Glomerular endothelial cell (primary cell): ENCODE results near the gene LCAT. TPM values are rescaled to one million over a fixed set of nuclear protein-coding genes. Genes with fewer than 3 reads are reported as not detected.

Experiments used
- DNase-seq: peaks from one replicate; pipeline ENCODE4 v3.0.0-alpha.2; 2011; ENCODE audit warnings: low read depth, low spot score; ENCODE audit errors: extremely low read depth
- total RNA-seq: library from RNA; depleted of rRNA; stranded (reverse); fragments of >200 nt; gene quantifications from 2 replicates; pipeline ENCODE4 v1.2.3, GENCODE V29; 2015

LCAT gene
- total RNA-seq, 1 donor from 2014 or later, result 20.0 TPM

- no peak for DNase-seq
These were observed 8.9 kb downstream of the LCAT start for GRCh38 chr16:67935101-67935401.

- DNase-seq, result no peak
These were observed 9.4 kb downstream of the LCAT start for GRCh38 chr16:67934306-67935100.

DNA sequence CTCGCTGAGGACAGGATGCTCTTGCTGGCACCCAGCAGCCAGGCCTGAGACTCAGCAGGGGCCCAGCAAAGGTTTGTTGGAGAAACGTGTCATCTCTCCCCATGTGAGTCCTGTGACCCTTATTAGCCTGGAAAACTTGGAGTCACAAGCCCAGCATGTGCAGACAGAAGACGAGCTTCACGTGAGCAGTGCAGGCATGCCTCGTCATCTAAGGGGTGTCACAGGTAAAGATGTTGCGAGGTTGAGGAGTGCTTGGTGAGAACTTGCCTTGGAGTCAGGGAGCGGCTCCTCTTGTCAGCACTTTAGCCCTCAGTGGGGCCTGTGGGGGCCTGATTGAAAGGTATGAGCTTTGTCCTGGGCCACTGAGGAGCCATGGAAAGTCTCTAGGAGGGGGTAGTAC lies 10.1 kb downstream of the LCAT start:
- no peak for DNase-seq

DNA sequence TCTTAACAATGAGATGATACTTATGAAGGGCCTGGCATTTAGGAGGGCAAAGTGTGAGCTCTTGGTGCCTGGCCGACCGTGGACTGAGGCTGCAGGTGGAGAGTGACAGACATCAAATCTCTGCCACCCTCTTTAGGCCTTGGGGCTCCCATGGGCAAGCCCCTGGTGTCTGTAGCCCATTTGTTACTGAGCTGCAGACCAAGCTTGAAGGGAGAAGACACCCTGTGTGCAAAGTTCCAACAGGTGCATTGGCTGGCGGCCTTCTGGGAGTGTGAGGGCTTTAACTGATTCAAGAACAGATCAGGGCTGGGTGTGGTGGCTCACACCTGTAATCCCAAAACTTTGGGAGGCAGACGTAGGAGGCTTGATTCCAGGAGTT lies 11.5 kb downstream of the LCAT start:
- DNase-seq, result no peak

GRCh38 chr16:67931712-67932461 lies 12.0 kb downstream of the LCAT start, which contains the start of gene CTRL:
CTRL (minus strand) TSS chr16:67931862; CDS start chr16:67931852, 10 bp downstream.
- no peak for DNase-seq

- no peak for DNase-seq
These were observed 13.2 kb downstream of the LCAT start for GRCh38 chr16:67930678-67931211.

DNA sequence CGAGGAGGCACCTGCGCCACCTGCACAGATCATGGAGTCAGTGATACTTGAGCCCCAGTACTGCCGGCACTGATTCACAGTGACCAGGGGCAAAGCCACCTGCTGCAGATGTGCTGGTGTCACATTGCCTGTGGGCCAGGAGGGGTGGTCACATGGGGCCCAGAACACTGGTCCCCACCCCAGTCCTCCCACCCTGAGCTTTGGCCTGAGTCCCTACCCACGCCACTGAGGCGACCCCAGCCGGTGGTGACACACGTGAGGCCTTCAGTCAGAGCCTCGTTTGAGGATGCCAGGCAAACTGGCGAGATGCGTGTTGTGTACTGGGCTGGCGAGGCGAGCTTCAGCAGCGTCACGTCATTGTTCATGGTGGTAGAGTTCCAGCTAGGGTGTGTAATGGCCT lies 13.7 kb downstream of the LCAT start:
- no peak for DNase-seq

DNA sequence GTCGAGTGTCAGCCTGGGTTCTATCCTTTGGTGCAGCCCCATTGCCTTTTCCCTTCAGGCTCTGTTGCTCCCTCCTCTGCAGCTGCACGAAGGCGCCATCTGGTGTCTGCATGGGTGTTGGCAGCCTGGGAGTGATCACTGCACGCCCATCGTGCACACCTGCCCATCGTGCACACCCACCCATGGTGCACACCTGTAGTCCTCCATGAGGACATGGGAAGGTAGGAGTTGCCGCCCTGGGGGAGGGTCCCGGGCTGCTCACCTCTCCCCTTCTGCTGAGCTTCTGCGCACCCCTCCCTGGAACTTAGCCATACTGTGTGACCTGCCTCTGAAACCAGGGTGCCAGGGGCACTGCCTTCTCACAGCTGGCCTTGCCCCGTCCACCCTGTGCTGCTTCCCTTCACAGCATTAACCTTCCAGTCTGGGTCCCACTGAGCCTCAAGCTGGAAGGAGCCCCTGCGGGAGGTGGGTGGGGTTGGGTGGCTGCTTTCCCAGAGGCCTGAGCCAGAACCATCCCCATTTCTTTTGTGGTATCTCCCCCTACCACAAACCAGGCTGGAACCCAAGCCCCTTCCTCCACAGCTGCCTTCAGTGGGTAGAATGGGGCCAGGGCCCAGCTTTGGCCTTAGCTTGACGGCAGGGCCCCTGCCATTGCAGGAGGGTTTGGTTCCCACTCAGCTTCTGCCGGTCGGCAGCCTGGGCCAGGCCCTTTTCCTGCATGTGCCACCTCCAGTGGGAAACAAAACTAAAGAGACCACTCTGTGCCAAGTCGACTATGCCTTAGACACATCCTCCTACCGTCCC lies 15.2 kb downstream of the LCAT start:
- DNase-seq, result no peak

DNA sequence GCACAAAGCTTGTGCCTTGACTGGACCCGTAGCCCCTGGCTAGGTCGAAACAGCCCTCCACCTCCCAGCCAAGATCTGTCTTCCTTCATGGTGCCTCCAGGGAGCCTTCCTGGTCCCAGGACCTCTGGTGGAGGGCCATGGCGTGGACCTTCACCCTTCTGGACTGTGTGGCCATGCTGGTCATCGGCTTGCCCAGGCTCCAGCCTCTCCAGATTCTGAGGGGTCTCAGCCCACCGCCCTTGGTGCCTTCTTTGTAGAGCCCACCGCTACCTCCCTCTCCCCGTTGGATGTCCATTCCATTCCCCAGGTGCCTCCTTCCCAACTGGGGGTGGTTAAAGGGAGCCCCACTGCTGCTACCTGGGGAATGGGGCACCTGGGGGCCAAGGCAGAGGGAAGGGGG lies 15.8 kb downstream of the LCAT start:
- no peak for DNase-seq

GRCh38 chr16:67927131-67927941 lies 16.6 kb downstream of the LCAT start:
- DNase-seq, result no peak

- peak; percentile 39 for DNase-seq
These were observed 17.7 kb downstream of the LCAT start for GRCh38 chr16:67926181-67926750.

- DNase-seq, result no peak
These were observed 19.6 kb downstream of the LCAT start for GRCh38 chr16:67924140-67924906.

- no peak for DNase-seq
These were observed 20.4 kb downstream of the LCAT start for GRCh38 chr16:67923414-67924116.

GRCh38 chr16:67922740-67923139 lies 21.2 kb downstream of the LCAT start:
- no peak for DNase-seq

GRCh38 chr16:67922221-67922620 lies 21.7 kb downstream of the LCAT start:
- no peak for DNase-seq

DNA sequence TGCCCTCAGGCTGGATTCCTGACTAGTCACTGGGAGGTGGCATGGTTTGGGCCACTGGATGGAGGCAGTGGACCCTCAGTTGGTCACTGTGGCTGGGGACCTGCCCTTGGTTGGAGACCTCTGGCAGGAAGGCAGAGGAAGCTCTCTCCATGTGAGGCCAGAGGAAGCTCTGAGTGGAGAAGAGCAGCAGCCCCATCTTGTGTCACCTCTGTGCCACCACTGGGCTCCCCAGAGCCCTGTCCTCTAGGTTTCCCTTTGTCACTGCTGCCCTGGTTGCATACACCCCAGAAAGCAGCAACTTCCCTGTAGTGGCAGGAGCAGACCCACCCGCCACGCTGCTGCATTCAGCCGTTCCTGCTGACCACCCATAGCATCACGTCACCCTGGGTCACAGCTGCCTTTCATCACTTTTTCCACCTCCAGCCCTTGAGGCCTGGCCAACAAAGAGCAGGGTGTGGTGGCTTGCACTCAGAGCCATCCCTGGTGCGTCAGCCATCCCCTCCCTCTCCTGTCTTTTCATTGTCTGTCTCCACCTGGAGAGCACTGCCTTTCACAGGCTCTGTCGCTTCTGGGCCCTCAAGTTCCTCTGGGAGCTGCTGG lies 24.2 kb downstream of the LCAT start:
- DNase-seq, result no peak

DNA sequence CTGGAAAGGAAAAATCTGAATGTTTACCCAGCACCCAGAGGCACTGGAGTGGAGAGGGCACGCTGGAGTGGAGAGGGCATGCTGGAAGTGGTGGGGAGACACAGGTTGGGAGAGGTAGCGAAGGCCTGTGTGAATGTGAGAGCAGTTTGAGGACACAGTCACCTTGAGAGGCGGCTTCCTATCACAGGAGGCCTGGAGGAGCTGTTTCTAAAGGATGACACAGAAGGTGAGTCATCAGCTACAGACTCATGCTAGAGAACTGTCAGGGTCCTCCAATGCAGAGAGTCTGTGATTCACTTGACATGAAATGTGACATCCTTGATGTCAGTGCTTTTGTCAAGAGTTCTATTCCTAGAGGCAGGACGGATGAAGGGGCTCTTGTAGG lies 26.1 kb downstream of the LCAT start:
- DNase-seq, result no peak

DNA sequence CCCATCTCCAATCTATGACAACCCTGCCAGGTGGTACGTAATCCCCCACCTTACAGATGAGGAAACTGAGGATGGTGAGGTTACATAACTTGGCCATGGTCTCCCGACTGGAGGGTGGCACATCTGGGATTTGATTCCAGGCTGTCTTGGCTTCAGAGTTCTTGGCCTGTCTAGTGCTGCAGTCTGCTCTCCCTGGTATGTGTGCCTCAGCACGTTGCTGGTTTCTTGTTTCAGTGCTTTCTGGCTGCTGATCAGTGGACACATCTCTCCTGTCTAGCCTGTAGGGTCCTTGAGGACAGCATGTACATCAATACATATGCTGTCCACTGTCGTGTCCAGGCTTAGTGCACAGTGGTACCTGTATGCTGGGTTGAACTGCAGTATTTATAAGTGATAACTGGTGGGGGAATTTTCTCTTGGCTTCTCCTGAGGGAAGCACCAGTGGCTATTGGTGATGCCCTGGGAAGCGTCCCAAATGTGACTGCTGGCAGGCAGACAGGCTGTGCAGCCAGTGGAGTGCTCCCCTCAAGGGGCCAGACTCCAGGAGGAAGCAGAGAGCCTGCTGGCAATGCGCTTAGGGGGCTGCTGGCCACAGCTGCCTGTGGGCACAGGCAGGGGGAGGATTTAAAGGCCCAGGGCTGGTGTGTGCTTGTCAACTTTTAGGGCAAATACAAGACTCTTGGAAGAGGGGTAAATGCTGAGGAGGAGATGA lies 26.6 kb downstream of the LCAT start:
- no peak for DNase-seq
